NCI-H1694 treated with DMSO at 0.1 percent for 48 hours (cell line): ENCODE measurements around the gene CNTNAP2.

ENCODE experiments used
- DNase-seq: peaks from one replicate; lab custom pipeline; 2025; lab: John Stamatoyannopoulos, UW

CNTNAP2 gene

DNA sequence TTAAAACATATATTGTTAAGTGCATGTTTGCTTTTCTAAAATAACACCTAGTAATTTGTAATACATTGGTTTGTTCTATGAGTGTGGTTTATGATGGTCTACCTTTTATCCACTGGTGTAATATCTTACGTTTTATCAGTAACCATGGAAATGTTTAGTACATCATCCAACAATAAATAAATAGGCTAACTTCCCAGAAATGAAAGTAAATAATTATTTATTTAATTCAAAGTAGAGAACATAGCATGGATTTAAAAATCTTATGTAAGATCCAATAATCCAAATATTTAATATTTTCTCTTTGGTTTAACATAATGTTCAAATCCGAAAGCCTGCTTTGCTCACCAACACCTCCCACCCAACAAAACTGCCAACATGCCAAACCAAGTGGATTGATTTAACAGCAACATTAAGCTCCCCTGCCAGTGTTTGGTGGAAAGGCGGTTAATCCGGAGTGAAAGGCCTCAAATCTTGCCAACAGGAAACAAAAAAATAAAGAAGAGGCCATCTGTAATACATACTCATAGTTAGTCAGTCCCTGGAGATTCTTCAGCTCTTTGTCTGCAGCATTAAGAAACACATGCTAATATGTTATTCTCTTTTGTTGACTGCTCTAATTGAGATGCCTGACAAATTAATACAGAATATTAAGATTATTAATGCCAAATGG, 897.8 kb downstream of the CNTNAP2 start:
- DNase-seq = no peak

DNA sequence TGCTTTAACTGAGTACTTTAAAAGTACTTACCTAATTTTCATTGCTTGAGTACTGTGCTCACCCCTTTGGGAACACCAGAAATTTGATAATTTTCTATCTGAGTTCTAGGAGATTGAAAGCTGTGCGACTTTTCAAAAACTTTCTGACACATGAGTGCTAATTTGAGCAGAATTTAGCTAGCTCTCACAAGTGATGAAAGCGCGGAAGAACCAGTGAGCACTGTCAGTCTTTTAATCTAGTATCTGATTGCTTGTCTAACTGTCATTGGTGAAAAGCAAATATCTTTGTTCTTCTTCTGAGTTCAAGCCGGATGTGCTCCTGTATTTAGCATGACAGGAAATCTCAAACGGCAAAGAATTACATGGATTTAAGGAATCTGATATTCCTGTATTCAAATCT, 899.4 kb downstream of the CNTNAP2 start:
- DNase-seq = no peak

DNA sequence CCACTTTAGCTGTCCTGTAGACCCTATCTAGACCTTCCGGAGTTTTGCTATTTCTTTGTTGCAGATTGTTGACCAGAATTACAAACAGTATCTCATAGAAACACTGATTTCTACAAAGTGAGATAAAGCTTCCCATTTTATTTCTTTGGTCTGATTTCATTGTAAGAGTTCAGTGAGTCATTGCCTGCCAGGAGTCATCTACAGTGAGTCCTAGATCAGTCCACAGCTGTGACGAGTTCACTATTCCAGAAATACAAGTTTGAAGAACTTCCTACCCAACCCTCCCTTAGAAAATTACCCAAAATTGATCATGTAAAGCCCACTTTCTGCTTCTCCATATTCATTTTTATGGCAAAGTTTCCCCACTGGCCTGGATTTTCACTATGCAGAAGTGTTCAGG, 905.5 kb downstream of the CNTNAP2 start:
- no peak for DNase-seq

DNA sequence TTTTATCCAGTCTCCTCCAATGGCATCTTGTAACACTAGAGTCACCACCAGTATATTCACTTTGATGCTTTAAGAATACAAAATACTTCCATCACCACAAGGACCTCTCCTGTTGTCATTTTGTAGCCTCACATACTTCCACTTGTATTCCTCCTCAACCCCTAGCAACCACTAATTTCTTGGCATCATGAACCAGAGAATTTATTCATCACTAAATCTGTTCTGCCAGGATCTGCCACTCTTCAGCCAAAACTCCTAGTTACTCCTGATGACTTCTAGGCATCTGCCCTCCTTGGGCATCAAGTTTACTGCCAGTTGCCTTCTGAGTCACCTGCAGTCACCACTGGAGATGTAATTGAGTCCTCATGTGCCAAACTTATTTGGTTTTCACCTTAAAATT, 906.8 kb downstream of the CNTNAP2 start:
- no peak for DNase-seq

DNA sequence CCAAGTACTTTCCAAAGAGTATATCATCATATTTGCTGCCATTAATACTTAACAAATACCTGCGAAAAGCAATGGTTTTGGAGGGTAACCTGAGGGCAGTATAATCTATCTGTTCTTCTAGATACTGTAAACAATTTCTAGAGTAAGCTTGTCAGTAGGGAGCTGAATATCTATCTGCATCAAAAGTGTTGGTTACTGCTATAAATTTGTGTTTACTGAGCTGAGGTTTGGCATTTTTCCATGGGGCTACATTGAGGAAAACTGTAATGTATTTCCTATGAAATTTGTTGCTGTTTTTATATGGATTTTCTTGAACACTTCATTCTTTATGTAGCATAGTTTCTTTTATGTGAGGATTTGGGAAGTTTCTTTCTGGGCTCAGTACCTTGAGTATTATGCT, 913.4 kb downstream of the CNTNAP2 start:
- no peak for DNase-seq

DNA sequence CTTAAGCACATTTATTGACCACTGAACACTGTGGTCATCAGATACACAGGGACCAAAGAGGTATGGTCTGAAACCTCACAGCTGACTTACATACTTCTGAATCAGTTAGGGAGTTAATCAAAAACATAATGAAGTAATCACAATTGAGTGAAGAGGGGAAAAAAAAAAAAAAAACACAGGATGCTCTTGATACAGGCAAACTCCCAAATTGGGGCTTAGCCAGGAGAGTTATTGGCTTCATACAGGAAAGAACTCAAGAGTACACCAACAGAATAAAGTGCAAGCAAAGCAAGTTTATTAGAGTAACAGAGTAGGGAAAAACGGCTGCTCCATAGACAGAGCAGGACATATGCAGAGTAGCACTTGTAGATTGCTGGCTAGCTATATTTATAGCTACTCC, 917.0 kb downstream of the CNTNAP2 start:
- DNase-seq = no peak

DNA sequence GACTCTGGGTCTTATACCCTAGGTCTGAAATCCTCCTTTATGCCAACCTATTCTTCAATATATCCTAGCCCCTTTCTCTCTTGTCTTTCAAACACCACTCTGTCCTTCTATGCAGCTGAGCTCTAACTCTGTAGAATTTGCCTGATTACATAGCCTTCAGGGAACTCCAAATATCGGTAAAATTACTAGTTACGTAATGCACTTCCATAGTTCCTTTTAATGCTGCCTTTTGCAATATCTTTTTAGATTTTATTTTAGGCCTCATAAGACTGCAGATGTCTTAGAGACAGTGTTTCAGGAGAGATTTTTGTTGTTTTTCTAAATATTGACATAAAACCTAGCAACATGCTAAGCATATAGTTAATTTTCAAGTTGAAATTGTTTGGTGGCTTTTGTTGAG, 924.8 kb downstream of the CNTNAP2 start:
- DNase-seq = no peak

DNA sequence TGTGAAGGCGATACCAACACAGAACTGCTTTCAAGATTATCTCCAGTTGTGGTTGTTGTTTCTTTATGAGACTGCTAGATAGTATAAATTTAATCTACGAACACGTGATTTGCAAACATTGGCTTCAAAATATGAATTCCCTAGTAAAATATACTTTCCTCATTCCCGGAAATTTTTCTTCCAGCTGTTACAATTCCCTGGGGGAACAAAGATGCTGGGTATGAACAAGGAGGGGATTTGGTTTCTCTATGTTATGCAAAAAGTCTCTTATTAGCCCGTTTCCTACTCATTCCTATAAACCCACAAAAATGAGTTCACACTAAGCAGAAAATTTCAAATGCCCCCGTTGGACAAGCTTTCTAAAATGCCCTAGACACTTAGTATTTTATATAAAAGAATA, 928.3 kb downstream of the CNTNAP2 start:
- no peak for DNase-seq

DNA sequence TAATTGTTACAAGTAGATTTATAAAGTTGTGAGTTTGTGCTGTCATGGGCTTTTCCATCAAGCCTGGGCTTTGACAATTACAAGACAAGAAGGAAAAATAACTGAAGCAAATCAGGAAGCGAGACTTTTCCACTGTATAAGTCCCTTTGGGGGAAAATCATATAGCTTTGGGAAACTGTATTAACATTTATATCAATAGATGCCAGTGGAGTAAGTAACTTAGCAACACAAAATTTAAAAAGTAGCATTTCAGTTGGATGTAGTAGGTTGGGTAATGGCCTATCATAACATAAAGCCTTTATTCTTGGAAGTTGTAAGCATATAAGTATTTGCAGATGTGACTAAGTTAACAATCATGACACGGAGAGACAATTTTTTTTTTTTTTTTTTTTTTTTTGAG, 931.1 kb downstream of the CNTNAP2 start:
- DNase-seq = no peak

DNA sequence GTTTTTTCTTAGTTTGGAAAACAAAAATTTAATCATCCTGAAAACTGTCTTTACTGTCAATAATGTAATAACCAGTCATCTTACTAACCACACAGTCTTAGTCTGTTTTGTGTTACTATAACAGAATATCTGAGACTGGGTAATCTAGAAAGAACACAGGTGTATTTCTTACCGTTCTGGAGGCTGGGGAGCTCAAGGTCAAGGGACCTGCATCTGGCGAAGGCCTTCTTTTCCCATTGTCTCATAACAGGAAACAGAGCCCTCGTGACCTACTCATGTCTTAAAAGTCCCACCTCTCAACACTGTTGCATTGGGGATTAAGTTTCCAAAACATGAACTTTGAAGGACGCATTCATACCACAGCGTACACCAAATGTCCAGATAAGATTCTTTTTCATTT, 932.3 kb downstream of the CNTNAP2 start:
- no peak for DNase-seq

DNA sequence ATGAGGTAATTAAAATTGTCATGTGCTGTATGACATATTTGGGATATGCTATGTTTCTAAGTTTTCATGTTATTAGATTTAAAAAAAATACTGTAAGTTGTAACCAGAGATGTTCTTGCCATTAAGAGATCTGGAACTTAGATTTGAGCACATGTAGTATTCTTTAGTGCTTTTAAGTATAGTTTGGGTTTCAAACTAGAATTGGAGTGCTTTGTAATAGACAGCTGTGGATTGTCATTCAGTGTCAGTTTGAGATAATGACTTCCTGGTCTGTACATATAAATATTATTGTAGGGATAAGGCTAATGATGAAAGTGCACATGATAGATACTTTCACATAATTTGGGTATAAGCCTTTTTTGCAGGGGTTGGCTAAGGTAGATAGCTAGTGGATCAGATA, 936.2 kb downstream of the CNTNAP2 start:
- DNase-seq = no peak

DNA sequence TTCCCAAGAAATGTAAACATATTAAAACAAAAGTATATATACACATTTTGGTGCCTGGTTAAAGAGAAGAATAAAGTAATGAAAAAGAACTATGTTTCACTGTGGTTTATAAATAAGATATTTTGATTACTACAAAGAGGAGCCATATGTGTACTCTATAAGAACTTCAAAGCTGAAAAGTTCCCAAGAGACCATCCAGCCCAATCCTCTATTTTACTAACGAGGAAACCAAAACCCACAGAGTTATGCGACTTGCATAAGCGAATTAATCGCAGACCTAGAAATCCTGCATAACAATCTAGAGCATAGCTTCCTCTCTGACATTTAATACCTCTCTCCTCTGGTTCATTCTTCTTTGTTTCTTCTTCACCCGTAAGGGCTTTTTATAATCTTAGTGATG, 937.1 kb downstream of the CNTNAP2 start:
- no peak for DNase-seq

DNA sequence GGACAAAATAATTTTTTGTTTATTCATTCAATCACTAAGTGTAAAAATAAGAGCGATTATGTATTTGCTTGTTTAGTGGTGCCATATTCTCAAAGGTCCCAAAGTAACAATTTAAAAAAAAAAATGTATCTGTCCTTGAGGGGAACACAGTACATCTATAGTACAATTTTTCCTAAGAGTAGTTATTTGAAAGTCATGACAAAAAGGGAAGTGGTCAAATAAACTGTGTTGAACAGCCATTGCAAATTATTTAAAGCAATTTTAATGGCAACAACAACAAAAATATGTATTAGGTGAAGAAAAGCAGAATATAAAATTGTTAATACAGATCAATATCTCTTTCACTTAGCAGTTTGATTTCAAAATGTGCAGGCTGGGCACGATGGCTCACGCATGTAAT, 943.5 kb downstream of the CNTNAP2 start:
- DNase-seq = no peak

DNA sequence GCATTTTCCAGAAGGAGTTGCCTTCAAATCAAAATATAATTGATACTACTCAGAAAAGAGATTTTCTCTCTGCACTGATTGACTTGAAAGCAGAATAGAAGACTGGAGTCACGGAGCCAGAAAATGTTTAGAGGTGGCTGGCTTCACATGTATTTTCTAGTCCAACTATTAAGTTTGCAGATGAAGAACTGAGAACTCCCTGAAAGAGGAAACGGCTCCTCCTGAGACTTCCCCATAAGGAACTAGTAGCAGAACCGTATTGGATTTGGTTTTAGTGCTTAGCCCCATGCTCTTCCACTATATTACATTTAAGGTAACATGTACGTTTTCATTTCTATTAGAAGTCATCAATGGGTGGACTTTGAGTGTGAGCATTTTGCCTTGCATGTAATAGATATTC, 946.3 kb downstream of the CNTNAP2 start:
- no peak for DNase-seq

DNA sequence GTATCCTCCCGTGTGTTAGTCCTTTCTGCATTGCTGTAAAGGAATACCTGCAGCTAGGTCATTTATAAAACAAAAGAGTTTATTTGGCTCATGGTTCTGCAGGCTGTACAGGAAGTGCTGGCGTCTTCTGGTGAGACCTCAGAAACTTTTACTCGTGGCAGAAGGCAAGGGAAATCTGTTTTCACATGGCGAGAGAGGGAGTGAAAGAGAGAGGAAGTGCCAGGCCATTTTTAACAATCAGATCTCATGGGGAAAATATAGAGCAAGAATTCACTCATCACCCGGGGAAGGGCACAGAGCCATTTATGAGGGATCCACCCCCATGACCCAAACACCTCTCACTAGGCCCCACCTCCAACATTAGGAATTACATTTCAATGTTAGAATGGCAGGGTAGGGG, 952.2 kb downstream of the CNTNAP2 start:
- DNase-seq = no peak

DNA sequence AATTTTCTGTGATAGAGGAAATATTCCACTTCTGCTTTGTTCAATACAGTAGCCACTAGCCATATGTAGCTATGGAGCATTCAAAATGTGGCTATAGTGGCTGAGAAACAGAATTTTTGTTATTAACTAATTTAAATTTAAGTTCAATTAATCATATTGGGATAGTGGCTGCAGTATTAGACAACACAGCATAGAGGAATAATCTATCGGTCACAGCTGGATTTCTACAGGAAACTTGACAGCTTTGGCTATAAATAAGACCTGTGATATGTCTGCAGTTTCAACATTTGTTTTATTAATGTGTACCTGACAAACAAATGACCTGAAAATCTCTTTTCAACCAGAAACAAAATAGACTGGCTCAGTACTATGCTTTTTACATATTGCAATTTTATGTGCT, 953.2 kb downstream of the CNTNAP2 start:
- no peak for DNase-seq

DNA sequence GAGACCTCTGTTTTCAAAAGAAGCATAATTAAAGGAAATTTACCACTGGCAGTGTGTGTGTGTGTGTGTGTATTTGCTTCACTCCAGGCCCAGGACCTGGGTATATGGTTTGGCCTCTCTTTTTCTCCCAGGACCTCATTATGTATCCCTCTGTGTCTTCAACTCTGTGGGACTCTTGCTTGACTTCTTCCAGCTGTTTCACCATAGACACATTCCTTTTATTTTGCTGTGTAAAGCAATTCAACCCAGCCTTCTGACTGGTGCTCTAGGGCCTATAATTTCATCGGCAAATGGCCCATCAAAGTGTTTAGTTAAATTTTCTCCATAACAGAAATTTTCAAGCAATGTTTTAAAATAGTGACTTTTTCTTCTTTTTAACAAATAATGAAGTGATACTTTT, 954.3 kb downstream of the CNTNAP2 start:
- DNase-seq = no peak

DNA sequence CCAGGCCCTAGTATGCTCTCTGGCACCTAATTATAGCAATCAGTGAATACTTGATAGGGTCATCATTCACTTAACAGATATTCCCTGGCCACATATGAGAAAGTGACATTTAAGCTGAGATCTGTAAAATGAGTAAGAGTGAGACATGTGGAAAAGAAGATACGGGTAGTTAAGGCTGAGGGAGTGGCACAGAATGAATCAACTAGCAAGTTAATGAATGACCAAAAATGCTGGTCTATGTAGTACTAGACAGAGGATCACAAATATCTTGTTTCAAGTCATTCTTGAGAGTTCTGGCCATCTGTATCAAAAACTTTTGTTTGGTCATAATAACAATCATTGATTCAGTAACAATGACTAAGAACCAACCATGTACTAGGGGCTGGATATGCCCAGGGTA, 954.9 kb downstream of the CNTNAP2 start:
- no peak for DNase-seq

DNA sequence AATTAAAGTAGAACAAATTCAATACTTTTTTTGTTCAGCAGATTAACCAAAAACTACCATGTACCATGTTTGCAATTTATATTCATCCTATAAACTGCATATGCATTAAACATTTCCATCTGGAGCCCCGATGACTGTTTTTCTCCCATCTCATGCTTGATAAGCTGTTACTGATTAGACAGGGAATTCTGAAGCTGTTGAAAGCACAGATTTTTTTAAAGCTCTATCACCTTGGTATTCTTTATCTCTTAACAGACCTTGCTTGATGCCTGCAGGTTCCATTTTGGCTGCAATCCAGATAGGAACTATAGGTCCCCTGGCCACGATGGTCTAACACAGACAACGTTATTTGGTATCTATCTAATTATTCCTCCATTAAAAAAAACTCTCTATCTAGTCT, 961.7 kb downstream of the CNTNAP2 start:
- DNase-seq = no peak

DNA sequence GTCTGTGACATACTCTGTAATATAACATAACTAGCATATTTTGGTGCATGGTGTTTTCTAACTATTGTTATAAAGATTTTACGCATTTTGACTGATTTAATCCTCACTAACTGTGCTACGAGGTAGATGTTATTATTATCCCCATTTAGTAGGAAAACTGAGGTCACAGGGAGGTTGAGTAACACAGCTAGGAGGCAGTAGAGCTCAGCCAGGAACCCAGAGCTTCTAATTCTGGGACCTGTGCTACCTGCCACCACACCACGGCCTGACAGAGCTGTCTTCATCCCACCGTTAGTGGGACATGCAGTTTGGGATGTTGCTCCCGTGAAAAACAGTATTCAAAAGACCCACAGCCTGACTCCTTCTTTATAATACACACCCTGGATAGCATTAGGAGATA, 962.5 kb downstream of the CNTNAP2 start:
- no peak for DNase-seq

DNA sequence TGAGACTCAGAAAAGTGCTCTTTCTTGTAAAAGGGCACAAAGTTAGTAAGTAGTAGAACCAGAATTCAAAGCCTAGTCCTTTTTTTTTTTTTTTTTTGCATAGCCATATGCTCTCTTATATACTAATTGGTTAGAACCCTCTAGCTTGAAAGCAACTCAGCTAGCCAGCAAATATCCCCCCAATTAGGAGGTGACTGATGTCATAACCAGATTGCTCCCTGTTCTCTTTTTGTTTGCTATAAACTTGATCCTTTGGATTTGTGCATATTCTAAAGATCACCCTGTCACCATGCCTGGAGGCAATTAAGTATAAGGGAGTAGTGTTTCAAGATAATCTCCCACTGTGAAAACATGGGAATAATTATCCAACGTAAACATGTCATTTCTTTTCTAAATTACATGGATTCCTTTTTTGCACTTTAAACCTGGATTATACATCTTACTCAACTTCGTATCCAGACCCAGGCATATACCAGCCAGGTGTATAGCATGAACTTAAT, 963.4 kb downstream of the CNTNAP2 start:
- DNase-seq = peak; percentile 38

DNA sequence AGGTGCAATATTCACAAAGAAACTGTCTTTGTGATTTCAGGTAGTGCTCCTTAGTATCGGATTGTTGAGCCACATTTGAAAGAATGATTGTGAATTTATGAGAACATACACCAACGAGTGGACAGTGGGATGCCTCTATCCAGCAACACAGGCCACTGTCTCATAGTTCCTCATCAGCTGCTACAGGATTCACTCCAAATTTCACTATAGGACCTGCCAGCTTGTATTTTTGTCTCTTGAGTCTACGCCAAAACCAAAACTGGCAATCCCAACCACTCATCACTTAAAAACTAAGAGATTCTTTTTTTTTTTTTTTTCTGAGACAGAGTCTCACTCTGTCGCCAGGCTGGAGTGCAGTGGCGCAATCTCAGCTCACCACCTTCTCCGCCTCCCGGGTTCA, 964.5 kb downstream of the CNTNAP2 start:
- no peak for DNase-seq

DNA sequence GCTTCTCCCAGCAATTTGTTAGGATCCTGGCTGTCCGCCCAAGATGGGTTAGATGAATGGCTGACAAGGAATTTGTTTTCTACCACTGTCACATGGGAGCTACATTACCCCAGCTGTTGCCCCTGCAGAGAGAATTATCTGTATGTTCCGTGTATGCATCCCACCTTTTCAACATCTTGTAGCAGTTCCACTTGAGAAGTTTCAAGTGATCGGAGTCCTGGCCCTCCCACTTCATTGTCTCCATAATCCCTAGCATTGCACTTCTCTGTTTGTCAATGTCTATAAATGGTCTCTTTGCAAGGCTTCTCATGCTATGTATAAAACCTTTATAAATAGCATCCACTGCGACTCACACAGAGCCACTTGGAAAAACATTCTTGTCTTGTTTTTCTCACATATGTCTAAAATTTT, 972.5 kb downstream of the CNTNAP2 start:
- no peak for DNase-seq

DNA sequence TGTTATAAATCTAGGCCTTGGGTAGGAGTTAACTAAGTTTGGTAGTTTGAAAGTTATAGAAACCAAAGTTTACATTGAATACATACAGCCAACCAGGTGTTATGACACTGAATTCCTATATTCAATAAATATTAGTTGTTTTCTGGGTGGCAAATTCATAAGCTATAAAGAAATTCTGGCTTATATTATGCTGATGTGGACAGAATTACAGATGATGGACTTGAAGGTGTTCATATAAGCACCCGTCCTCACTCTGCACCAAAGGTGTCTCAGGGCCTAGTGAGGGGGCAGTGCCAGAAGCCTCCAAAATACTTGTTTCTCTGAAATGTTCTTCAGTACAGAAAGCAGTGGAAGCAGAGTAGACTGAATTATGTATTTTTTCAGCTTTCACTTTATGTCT, 973.0 kb downstream of the CNTNAP2 start:
- DNase-seq = no peak

DNA sequence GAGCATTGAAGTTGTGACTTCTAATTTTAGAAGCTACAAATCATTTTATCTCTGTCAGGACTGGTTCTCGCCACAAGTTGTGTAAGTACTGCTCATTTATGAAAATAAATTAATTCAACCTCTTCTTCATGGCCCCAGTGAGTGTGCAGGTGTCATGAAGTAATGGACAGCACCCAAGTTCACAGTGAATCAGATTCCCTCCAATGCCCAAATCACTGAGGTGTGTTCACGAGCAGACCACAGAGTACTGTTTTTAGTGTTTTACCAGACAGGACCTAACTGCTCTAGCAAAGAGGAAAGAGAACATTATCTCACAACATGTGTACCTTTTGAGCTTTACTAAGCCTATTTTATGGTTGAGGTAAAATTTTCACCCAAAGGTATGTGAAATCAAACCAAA, 980.0 kb downstream of the CNTNAP2 start:
- no peak for DNase-seq
